RWPE1 (cell line): ENCODE measurements around the gene INPP4A.

Experiments used
- CTCF ChIA-PET: fragments of 350-600 bp; sonication (Branson Sonifier 250); formaldehyde crosslinking; extraction: SDS; loops from one replicate; lab custom pipeline; 2021; lab: Yijun Ruan, JAX
- POLR2A ChIA-PET: fragments of 400-600 bp; formaldehyde crosslinking; extraction: SDS; loops from one replicate; lab custom pipeline; 2020; ENCODE audit warnings: antibody characterized with exemption; ENCODE audit not compliant: low non-redundant PET; lab: Yijun Ruan, JAX
- DNase-seq: peaks from one replicate; pipeline ENCODE4 v3.0.0; 2012; ENCODE audit warnings: low spot score
- H3K27ac ChIP-seq: fragments of 450-650 bp; 2 replicates; pipeline ENCODE4 v1.5.1; 2017
- CTCF ChIP-seq: fragments of 450-650 bp; conservative IDR thresholded peaks from 2 replicates; pipeline ENCODE4 v1.5.1; 2017; ENCODE audit warnings: low read depth, mild to moderate bottlenecking

Gene INPP4A

GRCh38 chr2:98445683-98446581 lies 1.3 kb downstream of the INPP4A start:
- ChIA-PET CTCF (interaction anchor here (0.5 to 0.6 kb wide), 2 partner anchors 37 to 95 kb away, joined by 3 read pairs; no protein-coding TSS in a partner anchor), POLR2A (no interaction called here)
- no peak for DNase-seq
- H3K27ac ChIP-seq, result no peak overlapping the region
- TF ChIP-seq CTCF, result no peak

GRCh38 chr2:98446850-98447249 lies 2.2 kb downstream of the INPP4A start:
- POLR2A ChIA-PET, result no interaction called here
- no peak overlapping the region for H3K27ac ChIP-seq
- DNase-seq, result no peak
- TF ChIP-seq CTCF, result no peak
- CTCF ChIA-PET, result no interaction called here

DNA sequence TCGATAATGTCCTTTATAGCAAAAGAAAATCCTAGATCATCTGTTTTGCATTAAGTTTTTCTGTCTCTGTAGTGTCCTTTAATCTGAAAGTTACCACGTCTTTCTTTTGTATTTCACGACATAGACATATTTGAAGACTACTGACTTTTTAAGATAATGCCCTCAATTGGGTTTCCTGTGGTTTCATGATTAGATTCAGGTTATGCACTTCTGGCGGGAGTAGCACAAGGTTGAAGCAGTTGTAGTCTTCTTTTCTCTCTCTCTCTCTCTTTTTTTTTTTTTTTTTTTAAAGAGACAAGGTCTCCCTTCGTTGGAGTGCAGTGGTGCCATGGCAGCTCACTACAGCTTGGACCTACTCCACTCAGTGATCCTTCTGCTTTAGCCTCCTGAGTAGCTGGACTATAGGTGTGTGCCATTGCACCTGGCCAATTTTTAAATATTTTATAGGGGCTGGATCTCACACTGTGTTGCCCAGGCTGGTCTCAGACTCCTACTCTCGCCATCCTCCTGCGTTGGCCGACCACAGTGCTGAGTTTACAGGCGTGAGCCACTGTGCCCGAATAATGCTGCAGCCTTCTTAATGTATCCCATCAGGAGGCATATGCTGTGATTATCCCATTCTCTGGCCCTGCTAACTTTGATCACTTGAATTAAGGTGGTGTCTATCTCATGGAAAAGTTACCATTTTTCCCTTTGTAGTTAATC lies 3.9 kb downstream of the INPP4A start:
- no peak for DNase-seq
- no peak overlapping the region for H3K27ac ChIP-seq
- POLR2A ChIA-PET, result interaction anchor here (0.7 kb wide), 1 partner anchor 16 kb away, joined by 8 read pairs; no protein-coding TSS in a partner anchor
- TF ChIP-seq CTCF, result no peak
- CTCF ChIA-PET, result no interaction called here

DNA sequence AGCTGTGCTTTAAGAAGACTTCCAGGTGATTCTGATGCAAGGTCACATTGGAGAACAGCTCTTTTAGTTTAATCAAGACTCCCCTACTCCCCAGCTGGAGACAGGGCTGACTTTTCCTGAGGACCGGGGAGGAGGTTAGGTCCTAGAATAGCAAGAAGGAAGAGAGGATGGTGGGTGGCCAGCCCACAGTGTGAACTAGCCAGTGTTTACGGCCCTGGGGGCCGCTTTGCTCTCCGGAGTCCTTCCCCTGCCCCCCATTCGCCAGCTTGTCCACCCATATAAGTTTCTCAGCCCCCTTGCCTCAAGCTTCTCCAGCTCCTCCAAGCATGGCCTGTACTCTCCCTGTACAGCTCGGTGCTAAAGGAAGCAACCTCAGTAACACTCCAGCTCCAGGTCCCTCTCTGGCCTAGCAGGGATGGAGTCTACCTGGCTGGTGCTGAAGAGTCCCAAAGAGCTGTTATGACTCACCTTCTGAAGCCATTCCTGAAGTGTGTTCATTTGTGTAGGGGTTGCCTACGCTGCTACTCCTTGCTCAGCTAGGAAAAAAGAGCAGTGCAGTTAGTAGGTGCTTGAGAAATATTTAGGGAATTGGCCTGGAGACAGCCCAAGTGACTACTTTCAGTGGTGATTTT lies 7.9 kb downstream of the INPP4A start:
- ChIA-PET POLR2A (no interaction called here), CTCF (interaction anchor here (0.6 to 0.7 kb wide), 2 partner anchors 12 to 55 kb away, joined by 3 read pairs; no protein-coding TSS in a partner anchor)
- H3K27ac ChIP-seq, result no peak overlapping the region
- no peak for DNase-seq
- no peak for TF ChIP-seq CTCF

DNA sequence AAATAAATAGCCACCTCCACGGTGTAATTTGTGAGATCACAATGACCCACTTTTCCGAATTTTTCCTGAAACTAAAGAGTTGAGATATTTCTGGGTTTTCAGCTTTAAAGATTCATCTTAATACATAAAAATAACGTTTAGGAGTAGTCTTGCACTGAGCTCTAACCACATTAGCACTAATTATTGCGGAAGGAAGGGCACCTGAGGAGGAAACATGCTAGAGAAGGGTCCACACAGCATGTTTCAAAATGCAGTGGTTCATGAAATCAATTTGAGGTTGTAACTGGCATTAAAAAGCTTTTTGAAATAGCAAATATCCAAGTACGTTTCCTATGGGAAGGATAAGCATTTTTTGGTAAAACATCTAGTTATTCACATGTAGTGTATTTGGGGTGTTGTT lies 8.4 kb downstream of the INPP4A start:
- DNase-seq, result no peak
- ChIA-PET CTCF (interaction anchor here (0.6 to 0.7 kb wide), 2 partner anchors 11 to 54 kb away, joined by 3 read pairs; no protein-coding TSS in a partner anchor), POLR2A (no interaction called here)
- TF ChIP-seq CTCF, result no peak
- H3K27ac ChIP-seq, result no peak overlapping the region

- no peak for DNase-seq
- POLR2A ChIA-PET, result no interaction called here
- CTCF ChIA-PET, result interaction anchor here (0.6 to 0.7 kb wide), 2 partner anchors 11 to 63 kb away, joined by 3 read pairs; no protein-coding TSS in a partner anchor
- no peak for TF ChIP-seq CTCF
- no peak overlapping the region for H3K27ac ChIP-seq
Measured at GRCh38 chr2:98453531-98453930, 8.9 kb downstream of the INPP4A start.
